ENCODE measurements around the gene KDF1. TPM values are rescaled to one million over a fixed set of nuclear protein-coding genes. Genes with fewer than 3 reads are reported as not detected.
A peak's percentile ranks its signal among the peaks of the same experiment; 100 is the strongest.

Gene KDF1
- total and polyA plus RNA-seq, 7 experiments from 2014 or later = 1.7 to 9.5 (median 2.2) TPM; not detected in 1

- POLR2A ChIA-PET = interaction anchor here (0.6 kb wide), 1 partner anchor 10 kb away, joined by 3 read pairs; no protein-coding TSS in a partner anchor
- Mint-ChIP-seq H3K36me3 (no peaks in the 10 kb centered on the region), H3K4me1 (peaks cover 0 to 5% (median 0%) of the 10 kb centered on the region in 7 donors)
Measured at GRCh38 chr1:26972390-26972789, 12.1 kb upstream of the KDF1 start.

GRCh38 chr1:26971590-26971989 is 11.3 kb upstream of the KDF1 start:
- Histone ChIP-seq H3K36me3 (ENCODE audit: control insufficient read depth in 2 of 3, insufficient read depth in 3 of 3, low read length in 3 of 3) (no peaks in the 10 kb centered on the region), H3K4me1 (ENCODE audit: control insufficient read depth in 2 of 2, insufficient read depth in 2 of 2, low read length in 2 of 2) (no peaks in the 10 kb centered on the region), H3K4me3 (ENCODE audit: low read length) (no peak overlapping the region), H3K27ac (ENCODE audit: low read depth, low read length) (no peak overlapping the region), H3K9me3 (ENCODE audit: control insufficient read depth in 2 of 3, low read length in 3 of 3) (no peaks in the 10 kb centered on the region), H3K27me3 (ENCODE audit: control insufficient read depth in 2 of 2, insufficient read depth in 2 of 2, low read length in 2 of 2) (no peaks in the 10 kb centered on the region)
- Mint-ChIP-seq H3K36me3 (no peaks in the 10 kb centered on the region), H3K27me3 (peaks cover 8 to 18% (median 11%) of the 10 kb centered on the region in 5 donors), H3K4me1 (peaks cover 0 to 5% (median 0%) of the 10 kb centered on the region in 7 donors), H3K9me3 (peaks cover 0 to 2% (median 0%) of the 10 kb centered on the region in 11 donors), H3K27ac (no peak overlapping the region), H3K4me3 (no peak overlapping the region)
- no peak for ATAC-seq
- intact Hi-C loops (cut with micrococcal nuclease) = no loop called here
- no peak for DNase-seq
- ChIA-PET POLR2A (interaction anchor here (0.6 kb wide), 1 partner anchor 10 kb away, joined by 3 read pairs; no protein-coding TSS in a partner anchor), CTCF (interaction anchor here (0.8 to 1.0 kb wide), 2 partner anchors 43 to 431 kb away, joined by 3 read pairs; no protein-coding TSS in a partner anchor)

More at GRCh38 chr1:26972390-26972789, 12.1 kb upstream of the KDF1 start:
- intact Hi-C loops (cut with micrococcal nuclease) = no loop called here
- no peak overlapping the region for H3K4me3 Mint-ChIP-seq
- H3K27ac ChIP-seq (ENCODE audit: low read depth, low read length) = no peak overlapping the region
- no peaks in the 10 kb centered on the region for H3K36me3 ChIP-seq (ENCODE audit: control insufficient read depth in 2 of 3, insufficient read depth in 3 of 3, low read length in 3 of 3)
- H3K9me3 Mint-ChIP-seq = peaks cover 0 to 2% (median 0%) of the 10 kb centered on the region in 11 donors
- DNase-seq (no peak), ATAC-seq (no peak)
- no peaks in the 10 kb centered on the region for H3K27me3 ChIP-seq (ENCODE audit: control insufficient read depth in 2 of 2, insufficient read depth in 2 of 2, low read length in 2 of 2)
- no peak overlapping the region for H3K27ac Mint-ChIP-seq
- H3K4me1 ChIP-seq (ENCODE audit: control insufficient read depth in 2 of 2, insufficient read depth in 2 of 2, low read length in 2 of 2) = no peaks in the 10 kb centered on the region
- CTCF ChIA-PET = interaction anchor here (0.7 to 1.0 kb wide), 3 partner anchors 44 to 430 kb away, joined by 3 to 4 read pairs (median 3); no protein-coding TSS in a partner anchor
- no peaks in the 10 kb centered on the region for H3K9me3 ChIP-seq (ENCODE audit: control insufficient read depth in 2 of 3, low read length in 3 of 3)
- no peak overlapping the region for H3K4me3 ChIP-seq (ENCODE audit: low read length)
- peaks cover 5 to 18% (median 8%) of the 10 kb centered on the region in 5 donors for H3K27me3 Mint-ChIP-seq

DNA sequence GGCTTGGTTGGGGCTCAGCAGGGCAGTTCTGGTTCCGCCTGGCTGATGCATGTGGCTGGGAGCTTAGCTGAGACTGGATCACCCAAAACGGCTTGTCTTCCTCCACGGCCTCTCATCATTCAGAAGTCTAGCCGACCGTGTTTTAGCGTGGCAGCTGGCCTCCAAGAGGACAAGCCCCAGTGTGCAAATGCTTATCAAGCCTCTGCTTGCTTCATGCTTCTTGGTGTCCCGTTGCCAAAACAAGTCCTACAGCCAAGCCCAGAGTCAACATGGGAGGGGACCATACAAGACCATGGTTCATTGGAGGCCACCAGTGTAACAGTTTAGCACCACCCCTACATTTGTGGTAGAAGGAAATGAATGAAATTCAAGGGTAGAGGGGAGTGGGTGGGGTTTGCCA is 10.5 kb upstream of the KDF1 start:
- H3K9me3 ChIP-seq (ENCODE audit: control insufficient read depth in 2 of 3, low read length in 3 of 3) = no peaks in the 10 kb centered on the region
- no peaks in the 10 kb centered on the region for H3K4me1 ChIP-seq (ENCODE audit: control insufficient read depth in 2 of 2, insufficient read depth in 2 of 2, low read length in 2 of 2)
- no peaks in the 10 kb centered on the region for H3K36me3 Mint-ChIP-seq
- H3K4me3 Mint-ChIP-seq = no peak overlapping the region
- intact Hi-C loops (cut with micrococcal nuclease) = no loop called here
- ATAC-seq (no peak), DNase-seq (no peak)
- H3K27me3 Mint-ChIP-seq = peaks cover 11 to 21% (median 14%) of the 10 kb centered on the region in 5 donors
- H3K27ac Mint-ChIP-seq = no peak overlapping the region
- POLR2A ChIA-PET = no interaction called here
- no peak overlapping the region for H3K27ac ChIP-seq (ENCODE audit: low read depth, low read length)
- no peaks in the 10 kb centered on the region for H3K9me3 Mint-ChIP-seq
- peaks cover 0 to 5% (median 0%) of the 10 kb centered on the region in 7 donors for H3K4me1 Mint-ChIP-seq
- no peaks in the 10 kb centered on the region for H3K27me3 ChIP-seq (ENCODE audit: control insufficient read depth in 2 of 2, insufficient read depth in 2 of 2, low read length in 2 of 2)
- CTCF ChIA-PET = interaction anchor here (0.6 kb wide), 1 partner anchor 72 kb away, joined by 3 read pairs; no protein-coding TSS in a partner anchor
- no peaks in the 10 kb centered on the region for H3K36me3 ChIP-seq (ENCODE audit: control insufficient read depth in 2 of 3, insufficient read depth in 3 of 3, low read length in 3 of 3)
- H3K4me3 ChIP-seq (ENCODE audit: low read length) = no peak overlapping the region

- peaks cover 2 to 5% (median 3%) of the 10 kb centered on the region in 7 donors for H3K4me1 Mint-ChIP-seq
- H3K27ac Mint-ChIP-seq = peak overlapping the region in 1 of 9 donors; percentile 38
- POLR2A ChIA-PET = no interaction called here
- Histone ChIP-seq H3K4me3 (ENCODE audit: low read length) (no peak overlapping the region), H3K27me3 (ENCODE audit: control insufficient read depth in 2 of 2, insufficient read depth in 2 of 2, low read length in 2 of 2) (no peaks in the 10 kb centered on the region), H3K9me3 (ENCODE audit: control insufficient read depth in 2 of 3, low read length in 3 of 3) (no peaks in the 10 kb centered on the region), H3K36me3 (ENCODE audit: control insufficient read depth in 2 of 3, insufficient read depth in 3 of 3, low read length in 3 of 3) (no peaks in the 10 kb centered on the region), H3K4me1 (ENCODE audit: control insufficient read depth in 2 of 2, insufficient read depth in 2 of 2, low read length in 2 of 2) (no peaks in the 10 kb centered on the region), H3K27ac (ENCODE audit: low read depth, low read length) (no peak overlapping the region)
- ATAC-seq = no peak
- no peaks in the 10 kb centered on the region for H3K9me3 Mint-ChIP-seq
- no peak for DNase-seq
- CTCF ChIA-PET = no interaction called here
- intact Hi-C loops (cut with micrococcal nuclease) = loop anchor here in 1 of 2 donors (5.0 kb wide), 1 partner anchor 132 kb away; no protein-coding TSS in a partner anchor
- no peak overlapping the region for H3K4me3 Mint-ChIP-seq
- H3K36me3 Mint-ChIP-seq = no peaks in the 10 kb centered on the region
- H3K27me3 Mint-ChIP-seq = peaks cover 24 to 56% (median 31%) of the 10 kb centered on the region in 5 donors
Measured at GRCh38 chr1:26965628-26966027, 5.4 kb upstream of the KDF1 start.

DNA sequence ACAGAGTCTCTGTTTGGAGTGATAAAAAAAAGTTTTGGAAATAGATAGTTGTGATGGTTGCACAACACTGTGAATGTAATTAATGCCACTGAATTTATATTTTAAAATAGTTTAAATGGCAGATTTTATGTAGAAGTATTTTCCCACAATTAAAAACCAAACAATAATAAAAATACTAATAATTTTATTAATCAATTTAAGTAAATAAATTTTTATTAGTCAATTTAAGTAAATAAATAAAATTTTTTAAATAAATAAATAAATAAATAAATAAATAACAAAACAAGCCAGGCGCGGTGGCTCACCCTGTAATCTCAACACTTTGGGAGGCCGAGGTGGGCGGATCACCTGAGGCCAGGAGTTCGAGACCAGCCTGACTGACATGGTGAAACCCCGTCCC is 4.9 kb upstream of the KDF1 start:
- H3K9me3 Mint-ChIP-seq = no peaks in the 10 kb centered on the region
- H3K27ac Mint-ChIP-seq = no peak overlapping the region
- peaks cover 4 to 6% (median 5%) of the 10 kb centered on the region in 7 donors for H3K4me1 Mint-ChIP-seq
- ChIA-PET CTCF (no interaction called here), POLR2A (no interaction called here)
- Histone ChIP-seq H3K36me3 (ENCODE audit: control insufficient read depth in 2 of 3, insufficient read depth in 3 of 3, low read length in 3 of 3) (no peaks in the 10 kb centered on the region), H3K9me3 (ENCODE audit: control insufficient read depth in 2 of 3, low read length in 3 of 3) (no peaks in the 10 kb centered on the region), H3K27me3 (ENCODE audit: control insufficient read depth in 2 of 2, insufficient read depth in 2 of 2, low read length in 2 of 2) (no peaks in the 10 kb centered on the region), H3K4me1 (ENCODE audit: control insufficient read depth in 2 of 2, insufficient read depth in 2 of 2, low read length in 2 of 2) (no peaks in the 10 kb centered on the region), H3K27ac (ENCODE audit: low read depth, low read length) (no peak overlapping the region), H3K4me3 (ENCODE audit: low read length) (no peak overlapping the region)
- DNase-seq (no peak), ATAC-seq (no peak)
- peaks cover 20 to 57% (median 27%) of the 10 kb centered on the region in 5 donors for H3K27me3 Mint-ChIP-seq
- no peaks in the 10 kb centered on the region for H3K36me3 Mint-ChIP-seq
- H3K4me3 Mint-ChIP-seq = no peak overlapping the region
- intact Hi-C loops (cut with micrococcal nuclease) = loop anchor here in 1 of 2 donors (5.0 kb wide), 1 partner anchor 132 kb away; no protein-coding TSS in a partner anchor

GRCh38 chr1:26961826-26962225 is 1.6 kb upstream of the KDF1 start:
- H3K4me3 ChIP-seq (ENCODE audit: low read length) = no peak overlapping the region
- no peaks in the 10 kb centered on the region for H3K9me3 ChIP-seq (ENCODE audit: control insufficient read depth in 2 of 3, low read length in 3 of 3)
- Mint-ChIP-seq H3K36me3 (peaks cover 0 to 4% (median 0%) of the 10 kb centered on the region in 5 donors), H3K27ac (no peak overlapping the region), H3K9me3 (no peaks in the 10 kb centered on the region), H3K27me3 (peaks cover 12 to 69% (median 29%) of the 10 kb centered on the region in 5 donors), H3K4me1 (peaks cover 4 to 11% (median 5%) of the 10 kb centered on the region in 7 donors), H3K4me3 (peak overlapping the region in 1 of 10 donors; percentile 13)
- peaks cover 6 to 8% of the 10 kb centered on the region in 2 donors for H3K4me1 ChIP-seq (ENCODE audit: control insufficient read depth in 2 of 2, insufficient read depth in 2 of 2, low read length in 2 of 2)
- no peaks in the 10 kb centered on the region for H3K27me3 ChIP-seq (ENCODE audit: control insufficient read depth in 2 of 2, insufficient read depth in 2 of 2, low read length in 2 of 2)
- no peaks in the 10 kb centered on the region for H3K36me3 ChIP-seq (ENCODE audit: control insufficient read depth in 2 of 3, insufficient read depth in 3 of 3, low read length in 3 of 3)
- no peak overlapping the region for H3K27ac ChIP-seq (ENCODE audit: low read depth, low read length)
- CTCF ChIA-PET = interaction anchor here (0.5 kb wide), 1 partner anchor 725 kb away, joined by 3 read pairs; no protein-coding TSS in a partner anchor
- no peak for ATAC-seq
- intact Hi-C loops (cut with micrococcal nuclease) = loop anchor here in 1 of 2 donors (1.0 kb wide), 1 partner anchor 35 kb away; no protein-coding TSS in a partner anchor
- no peak for DNase-seq
- POLR2A ChIA-PET = no interaction called here
